Stimulated activated CD8-positive, alpha-beta memory T cell treated with anti-CD3 and anti-CD28 coated beads, Interleukin-12 subunit alpha, Interleukin-12 subunit beta, amount 100 ng/mL, for 4 hours (primary cell): ENCODE results near the gene TRAF4.
"Not testable (repeated sequence)": the region's sequence is repeated elsewhere in the genome, so short reads cannot be mapped to it uniquely, and the experiment has no call there.

Experiments used
- DNase-seq: peaks from one replicate; pipeline ENCODE4 v3.0.0-alpha.2; 2020; ENCODE audit warnings: low read depth

The TRAF4 gene

DNA sequence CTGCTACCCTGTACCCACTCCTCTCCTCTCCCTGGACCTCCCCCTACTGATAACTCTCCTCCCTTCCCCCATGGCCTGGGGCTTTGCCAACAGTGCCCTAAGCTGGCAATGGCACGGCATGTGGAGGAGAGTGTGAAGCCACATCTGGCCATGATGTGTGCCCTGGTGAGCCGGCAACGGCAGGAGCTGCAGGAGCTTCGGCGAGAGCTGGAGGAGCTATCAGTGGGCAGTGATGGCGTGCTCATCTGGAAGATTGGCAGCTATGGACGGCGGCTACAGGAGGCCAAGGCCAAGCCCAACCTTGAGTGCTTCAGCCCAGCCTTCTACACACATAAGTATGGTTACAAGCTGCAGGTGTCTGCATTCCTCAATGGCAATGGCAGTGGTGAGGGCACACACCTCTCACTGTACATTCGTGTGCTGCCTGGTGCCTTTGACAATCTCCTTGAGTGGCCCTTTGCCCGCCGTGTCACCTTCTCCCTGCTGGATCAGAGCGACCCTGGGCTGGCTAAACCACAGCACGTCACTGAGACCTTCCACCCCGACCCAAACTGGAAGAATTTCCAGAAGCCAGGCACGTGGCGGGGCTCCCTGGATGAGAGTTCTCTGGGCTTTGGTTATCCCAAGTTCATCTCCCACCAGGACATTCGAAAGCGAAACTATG, 5.2 kb downstream of the TRAF4 start:
- DNase-seq = no peak

DNA sequence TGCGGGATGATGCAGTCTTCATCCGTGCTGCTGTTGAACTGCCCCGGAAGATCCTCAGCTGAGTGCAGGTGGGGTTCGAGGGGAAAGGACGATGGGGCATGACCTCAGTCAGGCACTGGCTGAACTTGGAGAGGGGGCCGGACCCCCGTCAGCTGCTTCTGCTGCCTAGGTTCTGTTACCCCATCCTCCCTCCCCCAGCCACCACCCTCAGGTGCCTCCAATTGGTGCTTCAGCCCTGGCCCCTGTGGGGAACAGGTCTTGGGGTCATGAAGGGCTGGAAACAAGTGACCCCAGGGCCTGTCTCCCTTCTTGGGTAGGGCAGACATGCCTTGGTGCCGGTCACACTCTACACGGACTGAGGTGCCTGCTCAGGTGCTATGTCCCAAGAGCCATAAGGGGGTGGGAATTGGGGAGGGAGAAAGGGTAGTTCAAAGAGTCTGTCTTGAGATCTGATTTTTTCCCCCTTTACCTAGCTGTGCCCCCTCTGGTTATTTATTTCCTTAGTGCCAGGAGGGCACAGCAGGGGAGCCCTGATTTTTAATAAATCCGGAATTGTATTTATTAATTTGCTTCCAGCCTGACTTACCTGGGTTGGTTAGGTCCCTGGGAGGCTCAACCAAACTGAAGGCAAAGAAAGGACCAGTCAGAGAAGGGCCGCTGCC, 5.8 kb downstream of the TRAF4 start:
- no peak for DNase-seq

DNA sequence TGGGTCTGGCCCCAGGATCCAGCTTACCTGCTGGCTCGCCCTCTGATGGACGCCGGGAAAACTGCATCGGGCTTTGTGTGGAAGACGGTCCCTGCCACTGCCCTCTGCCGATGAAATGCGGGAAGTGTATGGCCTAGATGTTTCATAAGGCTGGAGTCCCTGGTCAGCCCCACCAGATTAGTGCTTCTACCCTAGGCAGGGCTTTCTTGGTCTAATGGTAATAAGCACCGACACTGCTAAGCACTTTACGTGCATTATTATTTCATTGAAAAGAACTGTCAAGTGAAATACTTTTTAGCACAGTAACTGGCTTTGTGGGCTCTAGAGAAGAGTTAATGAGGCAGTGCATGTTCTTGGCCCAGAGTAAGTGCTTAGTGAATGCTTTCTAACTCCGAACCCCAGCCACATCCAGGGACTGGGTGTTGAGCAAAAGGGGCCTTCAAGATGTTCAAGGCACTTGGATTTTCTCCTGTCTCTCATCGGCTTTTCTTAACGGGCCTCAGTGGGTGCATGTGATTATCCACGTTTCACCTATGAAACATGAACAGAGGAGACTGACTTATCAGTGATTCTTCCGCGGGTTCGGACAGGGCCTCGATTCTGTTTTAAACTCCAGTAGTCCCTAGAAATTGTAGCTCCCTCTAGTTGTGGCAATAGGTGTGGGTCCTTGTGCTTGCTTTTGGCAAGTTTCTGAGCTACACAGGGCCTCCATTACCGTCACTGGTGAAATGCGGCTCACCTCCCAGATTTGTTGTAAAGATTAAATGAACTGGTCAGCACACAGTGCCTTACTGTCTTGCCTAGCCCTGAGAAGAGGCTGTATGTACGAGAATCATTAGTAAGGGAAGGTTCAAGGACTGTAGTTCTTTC, 6.6 kb downstream of the TRAF4 start:
- DNase-seq = peak; percentile 66

DNA sequence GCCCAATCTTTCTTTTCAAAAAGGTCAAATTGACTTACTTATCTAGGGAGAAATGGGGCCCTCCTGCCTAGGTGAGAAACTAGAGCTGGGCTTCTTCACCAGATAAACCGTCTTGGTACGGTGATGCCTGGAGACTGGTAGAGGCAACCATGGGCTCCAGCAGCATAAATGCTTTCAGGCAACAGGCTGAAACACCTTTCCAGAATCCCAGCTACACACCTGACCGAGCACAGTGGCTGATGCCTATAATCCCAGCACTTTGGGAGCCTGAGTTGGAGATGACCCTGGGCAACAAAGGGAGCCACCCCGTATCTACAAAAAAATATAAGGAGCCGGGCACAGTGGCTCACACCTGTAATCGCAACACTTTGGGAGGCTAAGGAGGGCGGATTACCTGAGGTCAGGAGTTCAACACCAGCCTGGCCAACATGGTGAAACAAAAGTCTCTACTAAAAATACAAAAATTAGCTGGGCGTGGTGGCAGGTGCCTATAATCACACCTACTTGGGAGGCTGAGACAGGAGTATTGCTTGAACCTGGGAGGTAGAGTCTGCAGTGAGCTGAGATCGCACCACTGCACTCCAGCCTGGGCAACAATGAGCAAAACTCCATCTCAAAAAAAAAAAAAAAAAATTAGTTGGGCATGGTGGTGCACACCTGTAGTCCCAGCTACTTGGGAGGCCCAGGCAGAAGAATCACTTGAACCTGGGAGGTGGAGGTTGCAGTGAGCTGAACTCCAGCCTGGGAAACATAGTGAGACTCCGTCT, 8.0 kb downstream of the TRAF4 start:
- DNase-seq = no peak

DNA sequence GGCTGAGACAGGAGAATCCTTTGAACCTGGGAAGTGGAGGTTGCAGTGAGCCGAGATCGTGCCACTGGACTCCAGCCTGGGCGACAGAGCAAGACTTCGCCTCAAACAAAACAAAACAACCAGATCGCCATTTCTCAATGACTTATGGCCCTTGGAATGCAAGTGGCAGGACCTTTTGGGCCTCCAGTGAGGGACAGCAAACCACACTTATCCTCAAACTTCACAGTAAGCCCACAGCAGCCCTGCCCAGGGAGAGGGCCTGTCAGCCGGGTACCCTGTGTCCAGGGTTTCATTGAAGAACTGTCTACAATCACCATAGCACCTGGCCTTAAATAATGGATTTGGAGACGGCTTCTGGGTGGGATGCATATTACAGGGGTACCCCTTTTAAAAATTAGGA, 11.7 kb downstream of the TRAF4 start:
- no peak for DNase-seq

DNA sequence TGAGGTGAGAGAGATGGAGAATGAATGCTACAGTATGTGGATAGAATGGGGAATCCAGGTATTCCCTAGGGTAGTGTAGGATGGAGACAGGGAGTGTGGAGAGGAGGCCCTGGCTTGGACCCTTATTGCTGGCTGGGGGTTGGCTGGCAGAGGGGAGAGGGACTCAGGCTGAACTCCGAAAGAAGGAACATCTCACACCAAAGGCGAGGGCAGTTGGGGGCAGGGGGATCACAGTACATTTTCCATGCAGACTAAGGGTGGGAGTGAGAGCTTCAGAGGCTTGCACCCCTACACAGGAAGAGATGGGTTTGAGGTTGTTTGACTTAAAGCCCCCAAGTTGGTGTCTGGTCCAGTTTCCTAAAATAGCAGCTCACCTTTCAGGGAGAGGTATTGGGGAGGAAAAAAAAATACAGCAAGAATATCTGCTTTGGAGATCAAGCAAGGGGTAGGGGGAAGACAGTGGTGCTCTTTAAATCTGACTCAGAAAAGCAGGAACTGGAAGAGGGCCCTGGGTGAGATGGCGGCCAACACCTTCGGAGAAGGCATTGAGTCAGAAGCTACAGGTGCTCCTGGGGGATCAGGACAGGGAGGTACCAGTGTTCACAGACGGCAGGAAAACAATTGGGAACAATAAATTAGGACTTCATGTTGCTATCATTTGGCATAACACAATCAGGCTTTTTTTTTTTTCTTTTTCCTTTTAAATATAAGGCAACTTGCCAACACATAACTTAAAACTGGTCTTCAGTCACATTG, 12.4 kb downstream of the TRAF4 start:
- DNase-seq = no peak

DNA sequence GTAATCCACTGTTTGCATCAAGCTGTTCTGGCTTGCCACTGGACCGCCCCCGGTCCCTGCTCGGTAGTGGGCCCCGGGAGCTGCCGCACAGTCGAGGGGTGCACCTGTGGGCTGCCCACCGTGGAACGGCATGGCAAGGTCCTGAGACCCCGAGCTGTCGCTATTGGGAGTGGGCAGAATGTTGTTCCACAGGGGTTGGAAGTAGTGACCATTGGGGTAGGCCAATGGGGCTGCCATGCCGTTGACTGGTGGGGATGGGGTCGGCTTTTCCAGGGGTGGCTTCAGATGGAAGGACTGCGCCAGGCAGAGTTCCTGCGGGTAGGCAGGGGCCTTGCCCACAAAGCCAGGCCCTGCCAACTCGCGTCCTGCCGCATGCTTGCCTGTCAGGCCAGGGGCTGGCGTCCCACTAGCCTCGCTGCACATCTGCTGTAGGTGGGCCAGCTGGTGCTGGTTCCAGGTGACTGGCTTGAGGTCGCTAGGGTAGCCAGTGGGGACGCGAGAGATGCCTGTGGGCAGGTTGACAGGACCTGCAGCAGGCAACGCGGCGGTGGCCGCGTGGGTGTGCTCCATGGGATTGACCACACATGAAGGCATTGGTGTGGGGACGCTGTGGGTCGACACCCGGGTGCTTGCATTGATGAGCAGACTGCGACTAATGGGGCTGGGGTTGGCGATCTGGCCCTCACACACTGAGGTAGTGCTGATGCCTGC, 14.8 kb downstream of the TRAF4 start:
- no peak for DNase-seq

DNA sequence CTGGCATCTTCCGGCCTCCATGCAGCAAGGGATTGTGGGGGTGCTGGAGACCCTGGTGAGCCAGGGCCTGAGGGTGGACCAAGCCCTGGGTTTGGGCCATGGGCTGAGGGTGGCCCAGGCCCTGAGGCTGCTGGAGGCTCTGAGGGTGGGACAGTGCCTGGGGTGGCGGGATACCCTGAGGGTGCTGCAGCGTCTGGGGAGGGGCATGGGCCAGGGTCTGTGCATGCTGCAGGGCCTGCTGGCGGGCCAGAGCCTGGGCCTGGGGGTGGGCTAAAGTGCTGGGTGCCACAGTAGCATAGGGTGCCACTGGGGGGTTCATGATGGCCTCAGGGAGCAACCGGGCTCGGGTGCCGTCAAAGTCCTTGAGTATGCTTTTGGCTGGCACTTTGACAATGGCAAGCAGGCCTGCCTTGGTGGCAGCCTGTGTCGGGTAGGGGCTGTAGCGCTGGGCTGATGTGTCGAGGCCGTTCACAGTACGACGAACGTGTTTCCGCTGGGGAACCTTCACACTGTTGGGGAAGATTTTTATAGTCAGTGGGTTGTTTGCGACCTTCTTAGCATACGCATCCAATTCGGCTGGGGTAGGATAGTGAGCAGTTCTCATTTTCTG, 15.6 kb downstream of the TRAF4 start:
- DNase-seq = no peak

DNA sequence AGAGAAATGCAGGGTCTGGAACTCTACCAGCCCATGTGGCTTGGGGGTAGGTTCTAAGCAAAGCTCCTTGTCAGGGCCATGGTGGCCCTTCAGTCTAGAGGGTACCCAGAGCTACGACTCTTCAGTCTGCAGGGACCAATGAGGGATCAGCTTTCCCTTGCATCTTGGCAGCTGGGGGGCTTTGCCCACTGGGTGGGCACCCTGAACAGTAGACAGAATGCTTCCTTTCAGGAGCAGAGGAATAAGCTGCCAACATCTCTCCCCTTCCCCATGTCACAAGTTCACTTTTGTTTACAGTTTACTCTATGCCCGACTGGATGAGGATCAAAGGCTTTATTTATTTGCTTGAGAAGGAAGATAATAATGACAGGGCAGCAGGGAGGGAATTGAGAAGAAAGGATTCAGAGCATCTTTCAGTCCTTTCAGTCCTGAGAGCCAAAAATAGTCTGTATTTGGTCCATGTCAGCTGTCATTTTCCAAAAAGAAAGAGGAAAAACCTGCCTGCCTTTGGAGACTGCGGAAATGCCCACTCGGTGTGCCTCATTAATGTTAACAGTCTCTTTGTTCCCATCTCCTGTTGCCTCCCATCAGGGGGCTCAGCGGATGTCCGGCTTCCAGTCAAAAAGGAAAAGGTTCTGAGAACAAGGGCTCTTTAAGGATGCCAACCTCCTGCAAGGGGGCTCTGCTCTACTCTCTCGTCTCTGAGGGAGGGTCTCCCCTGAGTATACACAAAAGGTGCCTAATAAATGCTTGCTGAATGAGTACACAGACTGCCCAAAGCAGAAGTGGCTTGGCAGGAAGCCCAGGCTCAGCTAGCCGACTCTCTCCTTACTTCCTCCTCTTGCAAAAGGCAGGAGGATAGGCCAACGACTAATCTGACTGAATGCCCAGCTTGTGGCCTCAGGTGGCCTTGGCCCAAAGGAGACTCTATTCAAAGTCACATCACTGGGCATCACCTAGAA, 17.1 kb downstream of the TRAF4 start:
- no peak for DNase-seq

DNA sequence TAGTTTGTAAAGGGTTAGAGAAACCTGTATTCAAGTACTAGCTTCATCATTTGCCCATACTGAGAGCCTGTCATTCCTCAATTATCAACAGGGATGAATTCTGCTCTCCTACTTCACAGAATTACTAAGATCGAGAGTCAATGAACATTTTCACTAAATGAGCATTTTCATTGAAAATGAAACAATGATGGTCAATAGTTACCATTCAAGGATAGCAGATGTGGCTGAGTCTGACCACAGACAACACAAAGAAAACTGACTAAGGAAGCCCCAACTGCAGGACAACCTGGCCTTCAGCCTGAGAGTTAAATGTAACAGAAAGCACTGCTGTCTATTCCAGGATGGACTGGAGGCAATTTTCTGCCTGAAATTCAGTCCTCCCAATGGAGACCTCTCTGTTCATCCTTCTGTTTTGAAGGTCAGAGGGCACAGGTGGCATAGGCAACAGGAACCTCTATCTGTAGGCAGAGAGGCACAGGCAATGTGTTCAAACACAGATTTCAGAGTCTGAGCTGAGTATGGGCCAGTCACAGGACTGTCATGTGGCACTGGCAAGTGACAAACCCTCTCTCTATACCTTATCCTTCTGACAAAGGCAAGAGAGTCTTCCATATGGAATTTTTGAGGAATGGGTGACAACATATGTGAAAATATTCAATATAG, 19.5 kb downstream of the TRAF4 start:
- no peak for DNase-seq

DNA sequence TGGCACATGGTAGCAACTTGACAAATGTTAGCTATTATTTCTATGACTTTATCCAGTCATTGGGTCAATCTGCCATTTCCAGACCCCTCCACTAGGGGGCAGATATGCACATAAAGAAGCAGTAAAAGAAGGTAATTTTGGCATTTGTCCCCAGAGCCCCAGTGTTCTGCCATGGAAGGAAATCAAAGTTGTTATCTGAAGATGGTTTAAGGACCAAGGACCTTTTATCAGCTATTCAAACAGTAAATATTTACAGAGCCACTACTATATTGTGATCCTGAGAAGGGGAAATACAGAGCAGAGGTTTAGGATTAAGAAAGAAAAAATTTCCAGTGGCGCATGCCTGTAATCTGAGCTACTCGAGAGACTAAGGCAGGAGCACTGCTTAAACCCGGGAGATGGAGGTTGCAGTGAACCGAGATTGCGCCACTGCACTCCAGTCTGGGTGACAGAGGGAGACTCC, 20.0 kb downstream of the TRAF4 start:
- DNase-seq = no peak

DNA sequence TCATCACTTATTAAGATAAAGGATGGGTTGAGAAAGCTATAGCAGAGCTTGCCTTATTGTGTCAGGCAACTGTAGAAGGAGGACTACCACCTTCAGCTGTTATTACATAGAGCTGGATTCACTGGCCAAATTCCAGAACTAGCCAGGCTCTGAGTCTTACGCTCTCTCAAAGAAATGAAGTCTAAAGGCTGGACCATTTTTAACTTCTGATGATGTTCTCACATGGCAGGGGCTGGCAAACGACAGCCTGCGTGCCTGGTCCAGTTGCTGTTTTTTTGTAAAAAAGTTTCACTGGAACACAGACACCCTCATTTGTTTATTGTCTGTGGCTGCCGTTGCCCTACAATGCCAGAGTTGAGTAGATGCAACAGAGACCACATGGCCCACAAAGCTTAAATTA, 21.2 kb downstream of the TRAF4 start:
- no peak for DNase-seq

DNA sequence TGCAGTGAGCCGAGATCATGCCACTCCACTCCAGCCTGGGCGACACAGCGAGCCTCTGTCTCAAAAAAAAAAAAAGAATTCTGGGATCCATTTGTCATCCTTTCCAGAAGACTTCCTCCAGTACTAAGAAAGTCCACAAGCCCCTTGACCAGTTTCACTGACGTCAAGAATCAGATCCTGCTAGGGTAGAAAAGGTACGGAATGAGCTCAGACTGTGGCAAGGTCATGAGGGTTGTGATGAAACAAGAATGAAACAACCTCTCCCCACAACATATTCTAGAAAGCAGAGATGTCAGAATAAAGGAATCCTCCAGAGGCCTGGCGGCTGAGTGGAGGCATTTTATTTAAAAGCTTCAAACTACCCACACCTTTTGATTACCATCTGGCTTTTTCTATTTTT, 29.9 kb downstream of the TRAF4 start:
- no peak for DNase-seq

DNA sequence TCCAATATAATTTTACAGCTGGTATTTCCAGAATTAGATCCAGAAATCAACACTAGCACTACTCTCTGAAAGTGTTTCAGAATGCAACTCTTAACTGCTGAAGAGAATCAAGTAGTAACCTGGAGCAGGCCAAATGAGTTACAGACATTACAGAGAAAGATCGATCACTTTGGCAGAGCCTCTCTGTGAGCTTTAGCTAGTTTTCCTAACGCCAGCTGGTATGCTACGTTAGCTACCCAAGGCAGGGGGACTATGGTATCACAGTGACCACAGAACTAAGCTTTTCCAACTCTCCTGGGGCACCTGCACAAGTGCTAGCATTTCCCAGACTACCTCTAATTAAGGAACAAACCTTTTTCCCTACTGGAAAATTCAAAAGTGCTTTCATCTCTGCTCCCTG, 30.4 kb downstream of the TRAF4 start:
- no peak for DNase-seq

DNA sequence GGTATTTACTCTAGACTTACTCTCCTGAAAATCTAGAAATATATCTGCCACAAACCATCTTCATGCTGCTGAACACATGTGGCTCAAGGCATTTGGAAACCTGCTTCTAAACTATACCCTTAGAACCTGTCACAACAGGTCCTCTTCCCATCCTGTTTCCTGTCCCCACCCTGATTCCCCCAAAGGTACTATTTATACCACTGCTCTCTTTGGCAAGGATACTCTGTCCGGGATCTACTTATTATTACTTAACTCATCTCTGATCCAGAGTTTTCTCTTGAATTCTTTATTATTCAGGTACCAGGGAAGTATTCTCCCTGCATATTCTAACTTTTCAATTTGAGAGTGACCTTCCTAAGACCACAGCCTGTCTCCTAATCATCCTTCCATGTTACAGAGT, 33.4 kb downstream of the TRAF4 start:
- DNase-seq = no peak

DNA sequence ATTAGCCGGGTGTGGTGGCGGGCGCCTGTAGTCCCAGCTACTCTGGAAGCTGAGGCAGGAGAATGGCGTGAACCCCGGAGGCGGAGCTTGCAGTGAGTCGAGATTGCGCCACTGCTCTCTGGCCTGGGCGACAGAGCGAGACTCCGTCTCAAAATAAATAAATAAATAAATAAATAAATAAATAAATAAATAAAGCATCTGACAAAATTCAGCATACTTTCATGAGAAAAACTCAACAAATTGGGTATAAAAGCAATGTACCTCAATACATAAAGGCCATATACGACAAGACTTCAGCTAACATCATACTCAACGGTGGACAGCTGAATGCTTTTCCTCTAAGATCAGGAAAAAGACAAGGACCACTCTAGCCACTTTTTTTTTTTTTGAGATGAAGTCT, 35.8 kb downstream of the TRAF4 start:
- not testable (repeated sequence) for DNase-seq

DNA sequence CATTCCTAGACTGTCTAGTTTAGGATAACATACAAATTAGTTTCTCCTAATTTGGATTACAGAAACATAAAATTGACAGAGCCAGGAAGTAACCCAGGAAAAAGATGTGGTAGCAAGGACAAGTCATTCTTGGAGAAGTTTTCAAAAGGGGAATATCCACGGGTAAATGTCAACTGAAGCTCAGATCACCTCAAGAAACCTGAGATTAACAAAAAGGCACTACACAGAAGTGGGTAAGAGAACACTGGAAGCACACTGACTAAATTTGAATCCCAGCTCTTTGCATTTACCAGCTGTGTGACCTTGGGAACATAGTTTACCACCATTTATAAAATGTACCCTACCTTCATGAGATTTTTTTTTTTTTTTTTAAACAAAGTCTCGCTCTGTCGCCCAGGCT, 39.4 kb downstream of the TRAF4 start:
- DNase-seq = no peak

DNA sequence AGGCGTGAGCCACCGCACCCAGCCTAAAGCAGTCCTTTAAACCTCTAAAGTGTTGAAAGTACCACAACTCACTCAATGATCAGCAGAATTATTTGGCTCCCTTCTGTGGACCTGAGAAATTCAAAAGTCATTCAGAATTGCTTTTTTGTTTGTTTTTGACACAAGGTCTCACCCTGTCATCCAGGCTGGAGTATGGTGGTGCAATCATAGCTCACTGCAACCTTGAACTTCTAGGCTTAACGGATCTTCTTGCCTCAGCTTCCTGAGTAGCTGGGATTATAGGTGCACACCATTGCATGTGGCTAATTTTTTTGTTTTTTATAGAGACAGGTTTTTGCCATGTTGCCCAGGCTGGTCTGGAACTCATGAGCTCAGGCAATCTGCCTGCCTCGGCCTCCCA, 44.3 kb downstream of the TRAF4 start:
- no peak for DNase-seq
